Esophagus (tissue), 2 donors: ENCODE results near the gene SIK2. TPM values are rescaled to one million over a fixed set of nuclear protein-coding genes. Genes with fewer than 3 reads are reported as not detected.

Experiments used
- polyA plus RNA-seq, 2 donors: library from polyadenylated mRNA; stranded (reverse); fragments of 200-250 nt; gene quantifications; one replicate each; pipeline ENCODE4 v1.2.3, GENCODE V29; 2013
- donor health status: healthy with polysubstance abuse.
- donor health status: Bipolar disorder and iron deficiency.

SIK2 gene
- polyA plus RNA-seq, 2 donors: 2.7 to 2.8 TPM

Other genes starting within 250 kb of the SIK2 start
- gene POU2AF1, start 223.2 kb upstream of the SIK2 start, polyA plus RNA-seq: under 1 TPM; 0.55 to 0.73 TPM
- not detected for gene BTG4, start 90.1 kb upstream of the SIK2 start, polyA plus RNA-seq
- not detected for gene HOATZ, start 87.7 kb upstream of the SIK2 start, polyA plus RNA-seq
- gene LAYN, start 61.7 kb upstream of the SIK2 start, polyA plus RNA-seq: 1 to 10 TPM; 1.4 to 2.9 TPM
- 1 to 10 TPM; 6.3 to 9.5 TPM for gene PPP2R1B, start 163.9 kb downstream of the SIK2 start, polyA plus RNA-seq